HEK293 (cell line): Measurements from ENCODE around the gene PRDM11.

Experiments used
- MEIS1 ChIP-seq: sonication (generic); formaldehyde crosslinking; IDR thresholded peaks from 2 replicates; pipeline ENCODE4 v1.8.1; 2022; ENCODE audit warnings: missing genetic modification reagents, mild to moderate bottlenecking, borderline replicate concordance
- ZBTB7A ChIP-seq: fragments of 450-650 bp; formaldehyde crosslinking; IDR thresholded peaks from 2 replicates; pipeline ENCODE4 v1.5.1; 2016; ENCODE audit warnings: low read depth, missing biosample characterization, missing genetic modification characterization
- ZFP3 ChIP-seq: fragments of 450-650 bp; formaldehyde crosslinking; IDR thresholded peaks from 2 replicates; pipeline ENCODE4 v1.5.1; 2016; ENCODE audit warnings: low read depth, missing biosample characterization, missing genetic modification characterization
- ZNF341 ChIP-seq: fragments of 450-650 bp; formaldehyde crosslinking; IDR thresholded peaks from 2 replicates; pipeline ENCODE4; 2016; ENCODE audit warnings: low read depth, missing biosample characterization, missing genetic modification characterization
- ZNF473 ChIP-seq: fragments of 450-650 bp; formaldehyde crosslinking; IDR thresholded peaks from 2 replicates; pipeline ENCODE4 v1.5.1; 2017; ENCODE audit warnings: missing biosample characterization, missing genetic modification characterization
- ZSCAN30 ChIP-seq: fragments of 450-650 bp; IDR thresholded peaks from 2 replicates; pipeline ENCODE4 v1.5.1; 2018; ENCODE audit warnings: missing biosample characterization, mild to moderate bottlenecking, missing genetic modification characterization, moderate library complexity
- TF ChIP-seq, protein P1 (sequence below): fragments of 450-650 bp; formaldehyde crosslinking; IDR thresholded peaks from 2 replicates; pipeline ENCODE4 v1.5.1; 2016; ENCODE audit warnings: missing biosample characterization, missing genetic modification characterization
- TF ChIP-seq, protein P2 (sequence below): fragments of 450-650 bp; formaldehyde crosslinking; IDR thresholded peaks from 2 replicates; pipeline ENCODE4 v1.5.1; 2016; ENCODE audit warnings: missing biosample characterization, missing genetic modification characterization

DNA sequence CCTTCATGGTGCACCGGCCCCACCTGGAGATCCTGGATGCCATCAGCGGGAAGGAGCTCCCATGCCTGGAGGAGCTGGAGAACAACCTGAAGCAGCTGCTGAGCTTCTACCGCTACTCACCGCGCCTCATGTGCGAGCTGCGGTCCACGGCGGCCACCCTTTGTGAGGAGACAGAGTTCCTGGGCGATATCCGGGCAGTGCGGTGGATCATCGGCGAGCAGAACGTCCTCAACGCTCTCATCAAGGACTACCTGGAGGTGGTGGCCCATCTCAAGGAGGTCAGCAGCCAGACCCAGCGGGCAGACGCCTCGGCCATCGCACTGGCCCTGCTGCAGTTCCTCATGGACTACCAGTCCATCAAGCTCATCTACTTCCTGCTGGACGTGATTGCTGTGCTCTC is 80.5 kb downstream of the PRDM11 start:
- TF ChIP-seq, protein P1, sequence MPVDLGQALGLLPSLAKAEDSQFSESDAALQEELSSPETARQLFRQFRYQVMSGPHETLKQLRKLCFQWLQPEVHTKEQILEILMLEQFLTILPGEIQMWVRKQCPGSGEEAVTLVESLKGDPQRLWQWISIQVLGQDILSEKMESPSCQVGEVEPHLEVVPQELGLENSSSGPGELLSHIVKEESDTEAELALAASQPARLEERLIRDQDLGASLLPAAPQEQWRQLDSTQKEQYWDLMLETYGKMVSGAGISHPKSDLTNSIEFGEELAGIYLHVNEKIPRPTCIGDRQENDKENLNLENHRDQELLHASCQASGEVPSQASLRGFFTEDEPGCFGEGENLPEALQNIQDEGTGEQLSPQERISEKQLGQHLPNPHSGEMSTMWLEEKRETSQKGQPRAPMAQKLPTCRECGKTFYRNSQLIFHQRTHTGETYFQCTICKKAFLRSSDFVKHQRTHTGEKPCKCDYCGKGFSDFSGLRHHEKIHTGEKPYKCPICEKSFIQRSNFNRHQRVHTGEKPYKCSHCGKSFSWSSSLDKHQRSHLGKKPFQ (tag by site-specific recombination) = no peak
- TF ChIP-seq ZNF473 (tag by site-specific recombination) (no peak), MEIS1 (CRISPR knock-in tag) (no peak), ZFP3 (no peak), ZNF341 (tag by site-specific recombination) (no peak), ZSCAN30 (tag by site-specific recombination) (no peak), ZBTB7A (no peak)
- TF ChIP-seq, protein P2, sequence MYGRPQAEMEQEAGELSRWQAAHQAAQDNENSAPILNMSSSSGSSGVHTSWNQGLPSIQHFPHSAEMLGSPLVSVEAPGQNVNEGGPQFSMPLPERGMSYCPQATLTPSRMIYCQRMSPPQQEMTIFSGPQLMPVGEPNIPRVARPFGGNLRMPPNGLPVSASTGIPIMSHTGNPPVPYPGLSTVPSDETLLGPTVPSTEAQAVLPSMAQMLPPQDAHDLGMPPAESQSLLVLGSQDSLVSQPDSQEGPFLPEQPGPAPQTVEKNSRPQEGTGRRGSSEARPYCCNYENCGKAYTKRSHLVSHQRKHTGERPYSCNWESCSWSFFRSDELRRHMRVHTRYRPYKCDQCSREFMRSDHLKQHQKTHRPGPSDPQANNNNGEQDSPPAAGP (tag by site-specific recombination) = no peak
